K562 (cell line): ENCODE results near the gene BIRC5. TPM values are rescaled to one million over a fixed set of nuclear protein-coding genes. Genes with fewer than 3 reads are reported as not detected.
A peak's percentile ranks its signal among the peaks of the same experiment; 100 is the strongest.

ENCODE experiments used
- ATAC-seq: fragments of 200-7000 bp; cut with Tn5 transposase; 3 replicates; pipeline ENCODE4 v1.9.1; 2020; ENCODE audit warnings: moderate library complexity
- BruUV-seq: library from RNA; stranded (reverse); fragments of 400-500 nt; replicated peaks from 2 replicates; lab custom pipeline; 2021; lab: Mats Ljungman, UMichigan
- CTCF ChIA-PET: fragments of 300-600 bp; formaldehyde crosslinking; extraction: SDS; loops from one replicate; lab custom pipeline; 2021; ENCODE audit warnings: low intra/inter-chr PET ratio; lab: Yijun Ruan, JAX
- POLR2A ChIA-PET: fragments of 300-600, 350-650 bp; sonication (Branson Sonifier 250); formaldehyde crosslinking; extraction: SDS; loops from one replicate; lab custom pipeline; 2021; ENCODE audit warnings: antibody characterized with exemption, inconsistent platforms; lab: Yijun Ruan, JAX
- DNase-seq, 4 experiments: peaks; one replicate each; pipeline versions ENCODE4 v3.0.0 to v3.0.0-alpha.2; 2011 to 2018; ENCODE audit warnings: low spot score in 3 of 4, mixed read lengths in 3 of 4; ENCODE audit errors: extremely low read depth in 1 of 4
- FAIRE-seq: peaks from 2 replicates; lab custom pipeline; 2011; peaks lifted over from hg19 to GRCh38; lab: Jason Lieb, UNC
- H2AFZ ChIP-seq: 2 replicates; pipeline ENCODE4 v1.6.0; 2011; ENCODE audit warnings: low read depth, low read length, control low read depth, inconsistent platforms
- H3K27ac ChIP-seq: fragments of 200-600 bp; 3 replicates; pipeline ENCODE4 v1.8.0; 2011; ENCODE audit warnings: low read depth, mild to moderate bottlenecking, control low read depth, inconsistent platforms, low read length, moderate library complexity, mixed read lengths; ENCODE audit errors: extremely low read depth
- H3K27me3 ChIP-seq, 2 experiments: fragments of 300-600 bp in 1 of 2; 2 replicates in 1 of 2; 3 replicates in 1 of 2; pipeline versions ENCODE4 v1.6.0 to v1.8.0; 2011; ENCODE audit warnings: inconsistent platforms in 2 of 2, low read length in 2 of 2, mild to moderate bottlenecking in 1 of 2, mixed read lengths in 1 of 2, moderate library complexity in 1 of 2; ENCODE audit not compliant: control insufficient read depth in 2 of 2, insufficient read depth in 2 of 2
- H3K36me3 ChIP-seq: fragments of 300-600 bp; 3 replicates; pipeline ENCODE4 v1.8.0; 2011; ENCODE audit warnings: mild to moderate bottlenecking, low read length, inconsistent platforms; ENCODE audit not compliant: control insufficient read depth, insufficient read depth
- H3K4me1 ChIP-seq, 2 experiments: fragments of 200-600 bp in 1 of 2; replicated peaks in 1 of 2; 2 replicates in 1 of 2; 3 replicates in 1 of 2; pipeline versions ENCODE4 v1.5.1 to v1.8.0; 2011; ENCODE audit warnings: inconsistent platforms in 2 of 2, low read length in 2 of 2, mild to moderate bottlenecking in 1 of 2, mixed read lengths in 1 of 2, moderate library complexity in 1 of 2; ENCODE audit not compliant: control insufficient read depth in 2 of 2, insufficient read depth in 2 of 2
- H3K4me2 ChIP-seq: 2 replicates; pipeline ENCODE4 v1.6.1; 2011; ENCODE audit warnings: low read length, control low read depth, inconsistent platforms, mixed read lengths; ENCODE audit not compliant: insufficient read depth
- H3K4me3 ChIP-seq: fragments of 200-600 bp; sonication (generic), shearing (Covaris generic); 2 replicates; pipeline ENCODE4 v1.5.1; 2016; ENCODE audit warnings: control low read depth, inconsistent platforms
- H3K79me2 ChIP-seq: fragments of 200-600 bp; 3 replicates; pipeline ENCODE4 v1.8.0; 2011; ENCODE audit warnings: low read length, inconsistent platforms; ENCODE audit not compliant: control insufficient read depth, insufficient read depth
- H3K9ac ChIP-seq, 2 experiments: 2 replicates each; pipeline versions ENCODE4 v1.6.0 to v1.6.1; 2011; ENCODE audit warnings: low read depth in 2 of 2, low read length in 2 of 2, control low read depth in 1 of 2, inconsistent platforms in 1 of 2, mild to moderate bottlenecking in 1 of 2, mixed read lengths in 1 of 2; ENCODE audit not compliant: insufficient read depth in 1 of 2
- H3K9me1 ChIP-seq: one replicate; pipeline ENCODE4 v1.6.0; 2011; ENCODE audit warnings: inconsistent platforms, mild to moderate bottlenecking, low read length, moderate library complexity; ENCODE audit not compliant: control insufficient read depth, insufficient read depth
- H3K9me3 ChIP-seq: replicated peaks from 2 replicates; pipeline ENCODE4 v1.5.1; 2011; ENCODE audit warnings: low read depth, low read length, inconsistent platforms; ENCODE audit not compliant: control insufficient read depth, insufficient read depth
- H4K20me1 ChIP-seq: replicated peaks from 2 replicates; pipeline ENCODE4 v1.6.1; 2011; ENCODE audit warnings: low read length, inconsistent platforms, mixed read lengths; ENCODE audit not compliant: control insufficient read depth, insufficient read depth
- BRD9 ChIP-seq: fragments of 450-650 bp; IDR thresholded peaks from 2 replicates; pipeline ENCODE4 v1.6.1; 2018; ENCODE audit warnings: low read depth; ENCODE audit not compliant: partially characterized antibody
- BRF1 ChIP-seq: IDR thresholded peaks from 3 replicates; pipeline ENCODE4 v1.6.1; 2011; ENCODE audit warnings: borderline replicate concordance, mild to moderate bottlenecking; ENCODE audit not compliant: insufficient read length; ENCODE audit errors: extremely low read depth
- CHD1 ChIP-seq: fragments of 200-600 bp; sonication (generic); IDR thresholded peaks from one replicate; pipeline ENCODE4 v1.6.1; 2012; ENCODE audit warnings: mild to moderate bottlenecking, moderate library complexity, low read length, inconsistent platforms
- FOXK1 ChIP-seq: sonication (generic); formaldehyde crosslinking; IDR thresholded peaks from 2 replicates; pipeline ENCODE4 v1.8.0; 2022; ENCODE audit warnings: missing genetic modification reagents, mild to moderate bottlenecking, borderline replicate concordance
- GTF2F1 ChIP-seq: IDR thresholded peaks from 2 replicates; pipeline ENCODE4 v1.6.1; 2011; ENCODE audit warnings: low read depth, low read length, improper control_type of control experiment
- JUND ChIP-seq, 2 experiments: IDR thresholded peaks; 2 replicates in 1 of 2; 3 replicates in 1 of 2; pipeline ENCODE4 v1.6.1; 2011; ENCODE audit warnings: borderline replicate concordance in 2 of 2, low read depth in 2 of 2, low read length in 2 of 2, improper control_type of control experiment in 1 of 2, missing biosample characterization in 1 of 2, missing genetic modification characterization in 1 of 2, missing genetic modification reagents in 1 of 2
- LCOR ChIP-seq: sonication (generic); formaldehyde crosslinking; IDR thresholded peaks from 2 replicates; pipeline ENCODE4 v1.8.0; 2022; ENCODE audit warnings: mild to moderate bottlenecking, missing genetic modification reagents
- MEF2A ChIP-seq: IDR thresholded peaks from 2 replicates; pipeline ENCODE4 v1.6.1; 2011; ENCODE audit warnings: low read depth, mild to moderate bottlenecking, low read length, moderate library complexity; ENCODE audit not compliant: control insufficient read depth
- NCOA6 ChIP-seq: fragments of 450-650 bp; IDR thresholded peaks from 2 replicates; pipeline ENCODE4 v1.6.1; 2017; ENCODE audit warnings: mild to moderate bottlenecking
- PCBP1 ChIP-seq: fragments of 200-400 bp; formaldehyde crosslinking; IDR thresholded peaks from 2 replicates; pipeline ENCODE4 v1.6.1; 2018; ENCODE audit warnings: mild to moderate bottlenecking, low read depth, low read length; ENCODE audit not compliant: poor library complexity, severe bottlenecking
- POLR3G ChIP-seq: IDR thresholded peaks from 2 replicates; pipeline ENCODE4 v1.6.1; 2011; ENCODE audit not compliant: insufficient read length, insufficient replicate concordance; ENCODE audit errors: extremely low read depth
- PPARD ChIP-seq: fragments of 250-450 bp; sonication (Bioruptor Pico); IDR thresholded peaks from 2 replicates; pipeline ENCODE4 v1.8.0; 2022; ENCODE audit warnings: inconsistent platforms, mild to moderate bottlenecking, moderate library complexity
- PTBP1 ChIP-seq: fragments of 200-400 bp; formaldehyde crosslinking; IDR thresholded peaks from 2 replicates; pipeline ENCODE4 v1.6.1; 2017; ENCODE audit warnings: low read depth, low read length
- TEAD1 ChIP-seq, 2 experiments: fragments of 450-650 bp in 1 of 2; sonication (generic) in 1 of 2; formaldehyde crosslinking; IDR thresholded peaks; 2 replicates each; pipeline versions ENCODE4 v1.4.0 to v1.8.0; 2020 to 2022; ENCODE audit warnings: mild to moderate bottlenecking in 2 of 2, missing genetic modification reagents in 1 of 2
- XRCC4 ChIP-seq: IDR thresholded peaks from one replicate; pipeline ENCODE4 v1.6.1; 2011; ENCODE audit not compliant: insufficient read depth, insufficient read length; ENCODE audit errors: extremely low read depth
- ZEB2 ChIP-seq: fragments of 450-650 bp; IDR thresholded peaks from 2 replicates; pipeline ENCODE4 v1.6.1; 2016
- ZNF282 ChIP-seq: sonication (generic); formaldehyde crosslinking; IDR thresholded peaks from 2 replicates; pipeline ENCODE4 v1.8.1; 2023; ENCODE audit warnings: missing genetic modification reagents
- ZNF589 ChIP-seq: fragments of 200-800 bp; sonication (Bioruptor generic); IDR thresholded peaks from 2 replicates; pipeline ENCODE4 v1.6.1; 2016; ENCODE audit warnings: low read depth, missing genetic modification characterization, missing compliant biosample characterization
- WGBS: fragments of 100-300 bp; shearing (Covaris generic); methylation state at CpG from one replicate; pipeline ENCODE4 v1.1.6; 2016; ENCODE audit warnings: low coverage, mixed read lengths; ENCODE audit not compliant: insufficient coverage; ENCODE audit errors: missing lambda C conversion rate; 5-methylcytosine and 5-hydroxymethylcytosine counted together
- in situ Hi-C: fragments of 300-500 bp; cut with MboI; formaldehyde crosslinking; loops from 4 replicates; pipeline ENCODE4 v1.15.0; 2018; ENCODE audit warnings: inconsistent platforms, mixed read lengths
- intact Hi-C: fragments of 100-400 bp; cut with micrococcal nuclease; formaldehyde crosslinking; loops from 2 replicates; pipeline ENCODE4 v1.14.2; 2022
- polyA plus RNA-seq, 8 experiments: library from polyadenylated mRNA; depleted of rRNA in 4 of 8; stranded (reverse) in 5 of 8; unstranded in 3 of 8; fragments of >200 nt; fragmentation: Nextera tagmentation in 2 of 8; fragmentation: Illumina TruSeq in 1 of 8; extraction: Ambion mirVana in 2 of 8; extraction: Trizol in 1 of 8; gene quantifications; 2 replicates each; pipeline versions ENCODE4 v1.2.1 to v1.2.3, GENCODE V29; 2011 to 2014; ENCODE audit warnings: inconsistent platforms in 1 of 8, missing spikeins in 1 of 8
- total RNA-seq, 7 experiments: library from RNA; depleted of rRNA in 6 of 7; stranded (reverse); fragments of >200 nt in 6 of 7; fragmentation: Illumina TruSeq in 2 of 7; extraction: Trizol in 2 of 7; gene quantifications; 2 replicates each; pipeline versions ENCODE4 v1.2.1 to v1.2.3, GENCODE V29; 2011 to 2021; ENCODE audit warnings: low replicate concordance in 1 of 7
- TF ChIP-seq, protein P1 (sequence below), 2 experiments: fragments of 450-650 bp; conservative IDR thresholded peaks; 2 replicates each; pipeline ENCODE4 v1.6.1; 2017; ENCODE audit warnings: mild to moderate bottlenecking in 2 of 2, moderate library complexity in 2 of 2

The BIRC5 gene
- total and polyA plus RNA-seq, 9 of the 15 experiments (the other 6 are each of a cell fraction or from before 2014, with no cell fraction given): 64.4 to 140 (median 101) TPM

DNA sequence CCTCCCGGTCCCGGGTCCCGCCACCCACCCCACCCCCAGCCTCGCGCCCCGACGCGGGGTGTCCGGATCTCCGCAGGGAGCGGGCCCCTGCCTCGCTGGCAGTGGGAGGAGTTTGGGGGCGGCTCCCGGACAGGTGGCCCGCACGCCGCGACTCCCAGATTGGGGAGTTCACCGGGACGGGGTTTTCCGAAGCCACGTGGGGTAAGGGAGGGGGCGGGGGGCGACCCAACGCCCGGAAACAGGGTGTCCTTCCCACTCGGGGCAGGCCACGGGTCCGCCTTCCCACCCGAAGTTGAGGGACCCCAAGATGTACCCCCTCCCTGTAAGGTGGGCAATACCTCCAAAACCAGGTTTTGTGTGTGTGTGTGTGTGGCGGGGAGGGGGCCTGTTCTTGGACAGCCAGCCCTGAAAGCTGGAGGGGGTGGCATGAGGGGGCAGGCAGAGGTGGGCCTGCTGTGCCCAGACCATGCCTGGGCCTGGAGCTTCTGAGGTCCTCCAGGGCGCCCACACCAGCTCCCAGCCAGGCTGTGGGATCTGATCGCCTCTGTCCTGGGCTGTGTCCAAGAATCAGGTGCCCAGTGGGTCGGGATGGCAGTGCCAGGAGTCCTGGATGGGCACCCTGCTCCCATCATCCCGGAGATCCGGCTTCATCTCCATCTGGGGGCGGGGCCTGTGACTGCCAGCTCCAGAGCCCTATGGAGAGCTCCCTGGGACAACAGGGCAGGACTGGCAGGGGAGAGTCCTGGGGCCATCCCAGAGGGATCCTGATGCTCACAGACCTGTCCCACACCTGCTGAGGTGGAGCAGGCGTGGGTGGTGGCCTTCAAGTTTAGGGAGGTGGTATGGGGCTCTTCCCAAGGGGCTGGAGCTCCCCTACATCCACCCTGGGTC, 44.9 kb upstream of the BIRC5 start:
- ChIA-PET POLR2A (interaction anchor here (0.6 to 1.0 kb wide), 6 partner anchors 11 to 701 kb away, joined by 3 to 4 read pairs (median 3); no protein-coding TSS in a partner anchor), CTCF (no interaction called here)
- in situ Hi-C loops: no loop called here
- peaks cover 16 to 63% of the 10 kb centered on the region in 2 experiments; a peak in 4 of 5 replicates for H3K4me1 ChIP-seq
- intact Hi-C loops: loop anchor here (5.0 kb wide), 1 partner anchor 42 kb away; the partner anchor contains the start of gene TMC6
- H4K20me1 ChIP-seq: peaks cover 16% of the 10 kb centered on the region
- H3K4me2 ChIP-seq: peak overlapping the region; percentile 89
- DNase-seq (peak in 3 of 4 experiments; percentile 35 to 62 (median 58)), ATAC-seq (peak; percentile 21), FAIRE-seq (no peak)
- H3K27ac ChIP-seq: peak overlapping the region; percentile 83
- no peaks in the 10 kb centered on the region for H3K27me3 ChIP-seq
- H3K9me3 ChIP-seq: no peaks in the 10 kb centered on the region
- BruUV-seq: no TSS peak
- no peak overlapping the region for H2AFZ ChIP-seq
- H3K4me3 ChIP-seq: peak overlapping the region; percentile 92
- WGBS: 3% methylated on average over 16 of the region's 38 CpGs
- peaks cover 5% of the 10 kb centered on the region for H3K9me1 ChIP-seq
- peaks cover 38% of the 10 kb centered on the region for H3K79me2 ChIP-seq
- H3K9ac ChIP-seq: peak overlapping the region; percentile 72 to 97
- H3K36me3 ChIP-seq: peaks cover 50% of the 10 kb centered on the region; the same call in 2 of the 3 replicates
- TF ChIP-seq BRF1 (no peak), JUND (IDR thresholded peaks at IDR 0.05; ENCODE audit: borderline replicate concordance, low read depth, low read length) (no peak), JUND (tag; IDR thresholded peaks at IDR 0.05; ENCODE audit: borderline replicate concordance, low read depth, low read length) (no peak), PCBP1 (peak; percentile 22), NCOA6 (no peak), PPARD (CRISPR knock-in tag) (no peak), TEAD1 (CRISPR knock-in tag; IDR thresholded peaks at IDR 0.05) (no peak; a peak in 1 of 4 replicates), PTBP1 (no peak), FOXK1 (CRISPR knock-in tag) (no peak), ZNF282 (CRISPR knock-in tag) (no peak), ZNF589 (no peak), POLR3G (no peak), CHD1 (no peak), ZEB2 (no peak), BRD9 (no peak), GTF2F1 (no peak), LCOR (CRISPR knock-in tag) (no peak), MEF2A (no peak), XRCC4 (no peak)
- TF ChIP-seq, protein P1, sequence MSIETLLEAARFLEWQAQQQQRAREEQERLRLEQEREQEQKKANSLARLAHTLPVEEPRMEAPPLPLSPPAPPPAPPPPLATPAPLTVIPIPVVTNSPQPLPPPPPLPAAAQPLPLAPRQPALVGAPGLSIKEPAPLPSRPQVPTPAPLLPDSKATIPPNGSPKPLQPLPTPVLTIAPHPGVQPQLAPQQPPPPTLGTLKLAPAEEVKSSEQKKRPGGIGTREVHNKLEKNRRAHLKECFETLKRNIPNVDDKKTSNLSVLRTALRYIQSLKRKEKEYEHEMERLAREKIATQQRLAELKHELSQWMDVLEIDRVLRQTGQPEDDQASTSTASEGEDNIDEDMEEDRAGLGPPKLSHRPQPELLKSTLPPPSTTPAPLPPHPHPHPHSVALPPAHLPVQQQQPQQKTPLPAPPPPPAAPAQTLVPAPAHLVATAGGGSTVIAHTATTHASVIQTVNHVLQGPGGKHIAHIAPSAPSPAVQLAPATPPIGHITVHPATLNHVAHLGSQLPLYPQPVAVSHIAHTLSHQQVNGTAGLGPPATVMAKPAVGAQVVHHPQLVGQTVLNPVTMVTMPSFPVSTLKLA (conservative IDR thresholded peaks at IDR 0.05): peak; percentile 72 to 85
